Progenitor cell of endocrine pancreas (in vitro differentiated cells): ENCODE data around the gene ABCC10. TPM values are rescaled to one million over a fixed set of nuclear protein-coding genes. Genes with fewer than 3 reads are reported as not detected.

Experiments used
- DNase-seq: peaks from one replicate; pipeline ENCODE4 v3.0.0; 2021; ENCODE audit warnings: low spot score; ENCODE audit not compliant: unreplicated experiment
- H3K27ac Mint-ChIP-seq: 2 replicates; pipeline ENCODE4 v1.8.0; 2021; ENCODE audit warnings: mild to moderate bottlenecking, moderate library complexity, mixed read lengths
- H3K27me3 Mint-ChIP-seq: 2 replicates; pipeline ENCODE4 v1.8.0; 2021; ENCODE audit warnings: mixed read lengths
- H3K36me3 Mint-ChIP-seq: 2 replicates; pipeline ENCODE4 v1.8.0; 2022; ENCODE audit warnings: mixed read lengths; ENCODE audit not compliant: insufficient read depth
- H3K4me1 Mint-ChIP-seq: 2 replicates; pipeline ENCODE4 v1.8.0; 2021; ENCODE audit warnings: low read depth, mixed read lengths
- H3K4me3 Mint-ChIP-seq: 2 replicates; pipeline ENCODE4 v1.8.0; 2021; ENCODE audit warnings: low read depth, mild to moderate bottlenecking, moderate library complexity, mixed read lengths
- H3K9me3 Mint-ChIP-seq: 2 replicates; pipeline ENCODE4 v1.8.0; 2021; ENCODE audit warnings: low read depth, mixed read lengths
- CTCF ChIP-seq: fragments of 200-600 bp; sonication (generic); IDR thresholded peaks from one replicate; pipeline ENCODE4 v1.5.0; 2021; ENCODE audit warnings: antibody characterized with exemption, mild to moderate bottlenecking; ENCODE audit not compliant: unreplicated experiment
- total RNA-seq: library from RNA; stranded (reverse); gene quantifications from 2 replicates; pipeline ENCODE4 v1.2.1, GENCODE V29; 2021

The ABCC10 gene
- total RNA-seq, 1 donor from 2014 or later, result 68.8 TPM

- H3K27me3 Mint-ChIP-seq, result peaks cover 14% of the 10 kb centered on the region
- no peaks in the 10 kb centered on the region for H3K36me3 Mint-ChIP-seq
- H3K4me1 Mint-ChIP-seq, result peaks cover 5% of the 10 kb centered on the region
- no peak overlapping the region for H3K4me3 Mint-ChIP-seq
- H3K27ac Mint-ChIP-seq, result no peak overlapping the region
- no peak for TF ChIP-seq CTCF
- no peaks in the 10 kb centered on the region for H3K9me3 Mint-ChIP-seq
- DNase-seq, result no peak
Measured at GRCh38 chr6:43467752-43468151, 40.4 kb downstream of the ABCC10 start.

GRCh38 chr6:43468240-43468639 is 40.9 kb downstream of the ABCC10 start:
- Mint-ChIP-seq H3K27ac (no peak overlapping the region), H3K9me3 (no peaks in the 10 kb centered on the region), H3K27me3 (peaks cover 10% of the 10 kb centered on the region)

GRCh38 chr6:43468748-43469681 is 41.7 kb downstream of the ABCC10 start:
- Mint-ChIP-seq H3K4me1 (peaks cover 5% of the 10 kb centered on the region), H3K4me3 (no peak overlapping the region), H3K36me3 (no peaks in the 10 kb centered on the region), H3K27ac (no peak overlapping the region), H3K9me3 (no peaks in the 10 kb centered on the region), H3K27me3 (peaks cover 9% of the 10 kb centered on the region)
- no peak for DNase-seq
- TF ChIP-seq CTCF, result no peak

More at GRCh38 chr6:43468240-43468639, 40.9 kb downstream of the ABCC10 start:
- DNase-seq, result no peak
- Mint-ChIP-seq H3K4me1 (peaks cover 5% of the 10 kb centered on the region), H3K36me3 (no peaks in the 10 kb centered on the region), H3K4me3 (no peak overlapping the region)
- TF ChIP-seq CTCF, result no peak

- Mint-ChIP-seq H3K27me3 (peaks cover 9% of the 10 kb centered on the region), H3K9me3 (no peaks in the 10 kb centered on the region), H3K4me1 (peaks cover 5% of the 10 kb centered on the region), H3K27ac (no peak overlapping the region), H3K36me3 (no peaks in the 10 kb centered on the region), H3K4me3 (no peak overlapping the region)
- no peak for DNase-seq
- TF ChIP-seq CTCF, result no peak
Measured at GRCh38 chr6:43469947-43470346, 42.6 kb downstream of the ABCC10 start.

GRCh38 chr6:43471399-43471798 is 44.1 kb downstream of the ABCC10 start:
- Mint-ChIP-seq H3K4me3 (no peak overlapping the region), H3K27ac (no peak overlapping the region), H3K9me3 (no peaks in the 10 kb centered on the region), H3K36me3 (no peaks in the 10 kb centered on the region), H3K4me1 (peaks cover 5% of the 10 kb centered on the region), H3K27me3 (peaks cover 9% of the 10 kb centered on the region)
- DNase-seq, result no peak
- TF ChIP-seq CTCF, result no peak
